ENCODE data around the gene NEURL2.

The NEURL2 gene

DNA sequence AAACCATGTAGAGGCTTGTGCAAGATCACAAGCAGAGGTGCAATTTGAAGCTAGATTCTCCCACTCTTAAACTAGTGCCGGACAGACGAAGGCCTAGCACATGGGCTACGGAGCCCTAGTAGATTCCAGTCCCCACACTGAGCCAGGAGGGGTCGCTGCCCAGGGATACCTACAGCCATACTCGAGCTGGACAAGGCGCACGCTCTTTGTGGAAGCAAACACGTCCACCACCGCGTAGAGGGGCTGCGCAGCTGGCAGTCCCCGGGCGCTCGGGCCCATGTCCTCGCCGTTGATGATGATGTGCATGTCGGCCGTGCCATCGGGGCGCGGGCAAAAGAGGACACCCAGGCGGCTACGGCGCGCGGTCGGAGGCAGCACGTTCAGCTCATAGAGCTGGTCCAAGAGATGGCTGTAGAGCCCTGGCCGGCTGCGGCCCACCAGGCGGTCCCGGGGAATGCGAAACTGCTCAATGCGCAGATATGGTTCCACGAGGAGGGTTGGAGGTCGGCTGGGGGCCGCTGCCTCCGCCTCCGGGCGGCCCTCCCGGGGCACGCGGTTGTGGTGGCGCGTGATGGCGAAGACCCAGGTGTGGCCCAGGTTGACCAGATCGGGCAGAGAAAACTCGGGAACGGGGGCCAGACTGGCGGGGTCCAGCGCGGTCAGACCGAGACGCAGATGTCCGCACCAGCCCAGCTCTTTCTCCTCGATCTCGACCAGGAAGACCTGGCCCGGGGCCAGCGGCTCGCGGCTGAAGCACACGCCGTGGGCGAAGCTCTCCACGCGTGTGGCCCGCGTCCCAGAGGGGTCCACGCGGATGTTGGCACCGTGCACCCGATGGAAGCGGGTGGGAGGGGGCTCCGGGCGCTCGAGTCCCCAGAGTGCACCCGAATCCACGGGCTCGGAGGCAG, 677 bp downstream of the NEURL2 start:
- peaks cover 12% of the 10 kb centered on the region for H3K36me3 ChIP-seq
- peak; percentile 92 for DNase-seq
- peak overlapping the region; percentile 83 for H3K4me3 ChIP-seq (ENCODE audit: low read depth, low read length)
- H3K4me1 ChIP-seq = no peaks in the 10 kb centered on the region
- H3K9me3 ChIP-seq = no peaks in the 10 kb centered on the region
- TF ChIP-seq, protein P1, sequence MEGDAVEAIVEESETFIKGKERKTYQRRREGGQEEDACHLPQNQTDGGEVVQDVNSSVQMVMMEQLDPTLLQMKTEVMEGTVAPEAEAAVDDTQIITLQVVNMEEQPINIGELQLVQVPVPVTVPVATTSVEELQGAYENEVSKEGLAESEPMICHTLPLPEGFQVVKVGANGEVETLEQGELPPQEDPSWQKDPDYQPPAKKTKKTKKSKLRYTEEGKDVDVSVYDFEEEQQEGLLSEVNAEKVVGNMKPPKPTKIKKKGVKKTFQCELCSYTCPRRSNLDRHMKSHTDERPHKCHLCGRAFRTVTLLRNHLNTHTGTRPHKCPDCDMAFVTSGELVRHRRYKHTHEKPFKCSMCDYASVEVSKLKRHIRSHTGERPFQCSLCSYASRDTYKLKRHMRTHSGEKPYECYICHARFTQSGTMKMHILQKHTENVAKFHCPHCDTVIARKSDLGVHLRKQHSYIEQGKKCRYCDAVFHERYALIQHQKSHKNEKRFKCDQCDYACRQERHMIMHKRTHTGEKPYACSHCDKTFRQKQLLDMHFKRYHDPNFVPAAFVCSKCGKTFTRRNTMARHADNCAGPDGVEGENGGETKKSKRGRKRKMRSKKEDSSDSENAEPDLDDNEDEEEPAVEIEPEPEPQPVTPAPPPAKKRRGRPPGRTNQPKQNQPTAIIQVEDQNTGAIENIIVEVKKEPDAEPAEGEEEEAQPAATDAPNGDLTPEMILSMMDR (IDR thresholded peaks at IDR 0.05; ENCODE audit: low read depth, low read length) = peak; percentile 85
- no peaks in the 10 kb centered on the region for H3K27me3 ChIP-seq

- Histone ChIP-seq H3K4me1 (no peaks in the 10 kb centered on the region), H3K9me3 (no peaks in the 10 kb centered on the region), H3K27me3 (no peaks in the 10 kb centered on the region), H3K36me3 (peaks cover 15% of the 10 kb centered on the region), H3K4me3 (ENCODE audit: low read depth, low read length) (no peak overlapping the region)
- no peak for DNase-seq
- TF ChIP-seq, protein P1 (IDR thresholded peaks at IDR 0.05; ENCODE audit: low read depth, low read length) = no peak
Measured at GRCh38 chr20:45888681-45889080, 2.3 kb downstream of the NEURL2 start.

- Histone ChIP-seq H3K9me3 (no peaks in the 10 kb centered on the region), H3K4me3 (ENCODE audit: low read depth, low read length) (no peak within 1 kb of the TSS), H3K4me1 (no peaks in the 10 kb centered on the region), H3K27me3 (no peaks in the 10 kb centered on the region), H3K36me3 (peaks cover 20% of the 10 kb centered on the region)
- TF ChIP-seq, protein P1 (IDR thresholded peaks at IDR 0.05; ENCODE audit: low read depth, low read length) = no peak
- DNase-seq = no peak
Measured at GRCh38 chr20:45887346-45887715, 3.7 kb downstream of the NEURL2 start, which contains the start of gene SPATA25. TSS of gene SPATA25 (minus strand) at chr20:45887622. CDS start at chr20:45887590, 32 bp downstream.

DNA sequence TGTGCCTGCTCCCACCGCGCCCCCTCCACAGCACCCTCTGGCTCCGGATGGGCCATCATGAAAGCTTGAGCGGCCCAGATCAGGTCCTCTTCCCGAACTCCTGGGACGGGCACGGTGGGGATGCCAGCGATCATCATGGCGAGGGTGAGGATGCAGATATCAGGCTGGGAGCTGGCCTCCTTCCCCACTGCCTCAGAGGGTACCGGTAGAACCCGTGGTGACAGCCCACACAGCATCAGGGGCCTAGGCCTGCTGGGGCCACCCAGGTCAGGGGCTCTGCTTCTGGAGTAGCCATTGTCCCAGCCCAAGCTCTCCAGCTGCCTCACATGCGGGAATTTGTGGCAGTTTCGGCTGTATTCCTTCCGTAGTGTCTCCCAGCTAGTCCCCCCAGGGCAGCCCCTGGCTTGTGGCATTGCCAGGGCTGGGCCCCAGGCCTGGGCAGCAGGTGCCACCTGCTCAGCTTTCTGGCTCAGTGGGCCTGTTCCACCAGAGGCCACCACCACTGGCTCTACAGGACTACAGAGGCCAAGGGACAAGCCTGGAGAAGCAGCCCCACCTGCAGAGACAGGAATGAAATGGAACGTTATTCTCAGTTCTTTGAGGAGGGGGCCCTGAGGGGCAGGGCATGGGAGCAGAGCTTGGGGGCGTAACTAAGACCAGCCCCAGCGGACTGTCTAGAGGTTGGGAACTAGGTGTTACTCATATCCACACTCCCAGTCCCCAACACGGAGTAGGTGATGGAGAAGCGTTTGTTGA, 4.2 kb downstream of the NEURL2 start:
- no peaks in the 10 kb centered on the region for H3K4me1 ChIP-seq
- no peak for DNase-seq
- no peaks in the 10 kb centered on the region for H3K9me3 ChIP-seq
- TF ChIP-seq, protein P1 (IDR thresholded peaks at IDR 0.05; ENCODE audit: low read depth, low read length) = no peak
- peaks cover 20% of the 10 kb centered on the region for H3K36me3 ChIP-seq
- no peaks in the 10 kb centered on the region for H3K27me3 ChIP-seq
- H3K4me3 ChIP-seq (ENCODE audit: low read depth, low read length) = no peak overlapping the region

GRCh38 chr20:45883100-45883469, 7.9 kb downstream of the NEURL2 start:
- Histone ChIP-seq H3K27me3 (no peaks in the 10 kb centered on the region), H3K4me1 (no peaks in the 10 kb centered on the region; the same call in 1 of the 2 replicates), H3K36me3 (peaks cover 17% of the 10 kb centered on the region), H3K4me3 (ENCODE audit: low read depth, low read length) (no peak overlapping the region), H3K9me3 (no peaks in the 10 kb centered on the region)
- no peak for DNase-seq
- TF ChIP-seq, protein P1 (IDR thresholded peaks at IDR 0.05; ENCODE audit: low read depth, low read length) = no peak

Data from BE2C (cell line).